Ishikawa (cell line): ENCODE data around the gene RPL13.

ENCODE experiments used
- CEBPB ChIP-seq: IDR thresholded peaks from 2 replicates; pipeline ENCODE4 v1.6.1; 2012
- RAD21 ChIP-seq: IDR thresholded peaks from 2 replicates; pipeline ENCODE4 v1.6.1; 2012; ENCODE audit warnings: low read depth
- TAF1 ChIP-seq: IDR thresholded peaks from 2 replicates; pipeline ENCODE4 v1.6.1; 2012; ENCODE audit warnings: low read depth, mild to moderate bottlenecking
- TEAD4 ChIP-seq: IDR thresholded peaks from 2 replicates; pipeline ENCODE4 v1.6.1; 2012
- ZBTB7A ChIP-seq: IDR thresholded peaks from 2 replicates; pipeline ENCODE4 v1.6.1; 2012; ENCODE audit warnings: low read depth
- TF ChIP-seq, protein P1 (sequence below): IDR thresholded peaks from 2 replicates; pipeline ENCODE4 v1.6.1; 2012

DNA sequence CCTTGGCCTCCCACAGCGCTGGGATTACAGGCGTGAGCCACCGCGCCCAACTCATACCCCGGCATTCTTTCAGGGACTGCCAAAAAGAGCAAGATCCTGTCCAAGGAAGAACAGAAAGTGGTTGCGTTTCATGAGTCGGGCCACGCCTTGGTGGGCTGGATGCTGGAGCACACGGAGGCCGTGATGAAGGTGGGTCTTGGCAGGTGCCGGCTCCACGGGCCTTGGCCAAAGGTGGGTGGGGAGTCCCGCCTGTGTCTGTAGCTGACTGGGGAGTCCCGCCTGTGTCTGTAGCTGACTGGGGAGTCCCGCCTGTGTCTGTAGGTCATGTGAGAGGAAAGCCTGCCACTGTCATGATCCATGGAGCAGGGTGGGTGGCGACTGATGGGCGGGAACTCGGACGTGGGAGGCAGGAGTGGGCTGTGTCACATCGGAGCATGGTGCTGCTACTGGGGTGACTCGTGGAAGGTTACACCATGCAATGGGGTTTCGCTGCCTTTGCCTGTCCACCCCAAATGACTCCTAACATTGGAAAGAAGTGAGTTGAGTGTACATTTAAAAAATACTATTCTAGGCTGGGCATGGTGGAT is 10.0 kb upstream of the RPL13 start:
- TF ChIP-seq TAF1 (no peak), TEAD4 (no peak), RAD21 (no peak), CEBPB (no peak), ZBTB7A (no peak)
- TF ChIP-seq, protein P1, sequence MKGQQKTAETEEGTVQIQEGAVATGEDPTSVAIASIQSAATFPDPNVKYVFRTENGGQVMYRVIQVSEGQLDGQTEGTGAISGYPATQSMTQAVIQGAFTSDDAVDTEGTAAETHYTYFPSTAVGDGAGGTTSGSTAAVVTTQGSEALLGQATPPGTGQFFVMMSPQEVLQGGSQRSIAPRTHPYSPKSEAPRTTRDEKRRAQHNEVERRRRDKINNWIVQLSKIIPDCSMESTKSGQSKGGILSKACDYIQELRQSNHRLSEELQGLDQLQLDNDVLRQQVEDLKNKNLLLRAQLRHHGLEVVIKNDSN = no peak
